ENCODE results near the gene TBL3. TPM values are rescaled to one million over a fixed set of nuclear protein-coding genes. Genes with fewer than 3 reads are reported as not detected.

Gene TBL3
- total and polyA plus RNA-seq, 2 of the 8 experiments (the other 6 are each of a cell fraction or from before 2014, with no cell fraction given): 65.8 to 137 TPM

DNA sequence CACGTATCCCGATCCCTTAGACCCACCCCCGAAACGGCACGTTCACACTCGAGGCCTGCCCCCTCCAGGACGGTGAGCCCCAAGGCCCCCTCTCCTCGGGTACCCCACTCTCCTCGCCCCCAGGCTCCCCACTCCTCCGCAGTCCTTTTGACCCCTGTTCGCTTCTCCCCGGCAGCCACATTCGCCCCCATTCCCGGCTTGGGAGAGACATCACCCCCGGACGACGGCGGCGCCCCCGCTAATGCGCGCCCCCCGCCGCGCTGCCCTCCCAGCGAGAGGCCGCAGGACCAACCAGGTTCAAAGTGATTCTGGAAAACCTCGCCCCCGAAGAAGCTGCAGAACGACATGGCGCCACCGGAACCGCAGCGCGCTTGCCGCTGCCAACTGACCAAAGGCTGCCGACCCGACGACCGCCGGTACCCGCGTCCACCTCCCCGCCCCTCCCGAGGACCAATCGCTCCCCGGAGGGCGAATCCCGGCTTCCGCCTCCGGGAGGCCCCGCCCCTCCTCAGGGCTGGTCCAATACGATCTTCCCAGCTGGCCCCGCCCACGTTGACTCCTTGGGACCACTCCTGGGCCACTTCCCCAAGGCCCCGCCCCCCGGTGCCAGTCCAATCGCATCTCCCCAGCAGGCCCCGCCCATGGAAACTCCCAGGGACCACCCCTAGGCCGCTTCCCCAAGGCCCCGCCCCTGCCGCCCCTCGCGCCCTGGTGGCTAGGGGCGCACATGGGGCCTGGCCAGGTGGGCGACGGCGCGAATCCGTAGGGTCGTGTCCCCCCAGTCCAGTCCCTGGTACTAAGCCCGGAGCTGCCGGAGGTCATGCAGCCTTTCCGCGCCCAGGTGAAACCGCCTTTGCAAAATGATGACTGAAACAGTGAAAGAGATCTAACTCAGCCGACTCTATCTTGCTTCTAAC lies 28.8 kb upstream of the TBL3 start, which contains the start of gene MSRB1:
Gene MSRB1 (minus strand): TSS at position 390 of the 917 bp plus-strand sequence. CDS start 43 bp downstream, at position 347.
- H2BK12ac ChIP-seq (ENCODE audit: low read depth, low read length): no peak within 1 kb of the TSS
- no peak within 1 kb of the TSS for H2BK20ac ChIP-seq (ENCODE audit: low read length)
- POLR2A ChIA-PET (ENCODE audit: partially characterized antibody): interaction anchor here (0.9 to 11.7 kb wide), 10 partner anchors 9 to 148 kb away, joined by 3 to 336 read pairs (median 4); partner anchors contain the start of genes FAHD1, HAGH, NDUFB10 and RNF151
- H3K18ac ChIP-seq (ENCODE audit: extremely low read depth, low read length): peak within 1 kb of the TSS; percentile 83
- H2BK120ac ChIP-seq (replicated peaks; ENCODE audit: low read depth, low read length): no peak within 1 kb of the TSS
- peaks cover 0 to 5% of the 10 kb centered on the region in 2 experiments for H4K20me1 ChIP-seq (replicated peaks in 1 of 2; ENCODE audit: control insufficient read depth in 1 of 2, insufficient read depth in 2 of 2, low read length in 2 of 2)
- H3K79me2 ChIP-seq (ENCODE audit: control insufficient read depth in 1 of 2, insufficient read depth in 2 of 2, low read length in 2 of 2): no peaks in the 10 kb centered on the region
- peaks cover 0 to 2% (median 0%) of the 10 kb centered on the region in 4 experiments; a peak in 1 of 7 replicates for H3K27me3 ChIP-seq (replicated peaks in 1 of 4; ENCODE audit: control insufficient read depth in 3 of 4, extremely low read depth in 1 of 4, insufficient read depth in 3 of 4, low read length in 3 of 4)
- no peak within 1 kb of the TSS for H2AFZ ChIP-seq (ENCODE audit: low read length)
- peak within 1 kb of the TSS; percentile 16 for H4K5ac ChIP-seq (ENCODE audit: insufficient read length, low read depth, low read length)
- WGBS, 2 experiments (ENCODE audit: extremely low coverage in 1 of 2, insufficient coverage in 1 of 2, insufficient read length in 1 of 2, insufficient replicate concordance in 2 of 2, low coverage in 1 of 2, low lambda C conversion rate in 2 of 2, missing lambda C conversion rate in 1 of 2): 4% methylated on average over 29 of the region's 77 CpGs; no CpG with 5 or more reads in 1 of the 2 experiments
- H2BK15ac ChIP-seq (ENCODE audit: low read length): 0 out of 2 replicates have a peak within 1 kb of the TSS, but pooled peaks have one; percentile 29
- peak within 1 kb of the TSS; percentile 91 for H4K91ac ChIP-seq (replicated peaks; ENCODE audit: insufficient read length, low read length)
- peak within 1 kb of the TSS; percentile 40; the same call in 1 of the 2 replicates for H2BK5ac ChIP-seq (ENCODE audit: low read depth, low read length)
- H3K4me1 ChIP-seq (replicated peaks in 1 of 4; ENCODE audit: control insufficient read depth in 3 of 4, insufficient read depth in 4 of 4, low read length in 3 of 4): peaks cover 0 to 11% (median 6%) of the 10 kb centered on the region in 4 experiments; a peak in 5 of 7 replicates
- H3K4me3 ChIP-seq (ENCODE audit: extremely low read depth in 1 of 4, insufficient read depth in 2 of 4, low read depth in 3 of 4, low read length in 4 of 4): peak within 1 kb of the TSS; percentile 55 to 87 (median 66)
- no peak within 1 kb of the TSS for H2AK5ac ChIP-seq (ENCODE audit: low read depth, low read length)
- H3K9ac ChIP-seq (replicated peaks in 1 of 4; ENCODE audit: extremely low read depth in 1 of 4, low read depth in 3 of 4, low read length in 3 of 4): peak within 1 kb of the TSS in 3 of 4 experiments; percentile 7 to 51 (median 42); a peak in 4 of 7 replicates
- H3K14ac ChIP-seq (ENCODE audit: insufficient read length): no peak within 1 kb of the TSS
- no peak within 1 kb of the TSS for H3K23ac ChIP-seq (ENCODE audit: insufficient read length)
- no peaks in the 10 kb centered on the region for H3K9me3 ChIP-seq (ENCODE audit: insufficient read depth in 2 of 2, low read depth in 1 of 2, low read length in 1 of 2)
- no peak within 1 kb of the TSS for H3K27ac ChIP-seq (ENCODE audit: low read depth, low read length)
- FAIRE-seq (peak; percentile 24), DNase-seq (ENCODE audit: low read depth in 1 of 2, low spot score in 2 of 2) (peak; percentile 96 to 100)
- H3K36me3 ChIP-seq (ENCODE audit: control insufficient read depth in 2 of 4, insufficient read depth in 4 of 4, low read length in 3 of 4): peaks cover 4 to 10% (median 7%) of the 10 kb centered on the region in 4 experiments; a peak in 5 of 8 replicates
- H3K56ac ChIP-seq (replicated peaks; ENCODE audit: insufficient read length, low read depth, low read length): no peak within 1 kb of the TSS
- no peaks in the 10 kb centered on the region for H3K79me1 ChIP-seq (ENCODE audit: low read depth, low read length)
- peaks cover 6% of the 10 kb centered on the region; the same call in 1 of the 2 replicates for H3K23me2 ChIP-seq (ENCODE audit: low read depth, low read length)
- peak within 1 kb of the TSS; percentile 71 to 89 for H3K4me2 ChIP-seq (ENCODE audit: insufficient read depth in 1 of 2, low read depth in 2 of 2, low read length in 2 of 2)
- CTCF ChIA-PET (ENCODE audit: partially characterized antibody): interaction anchor here (0.7 to 6.3 kb wide), 5 partner anchors 10 to 79 kb away, joined by 3 to 62 read pairs (median 4); partner anchors contain the start of gene RPL3L
- no peak within 1 kb of the TSS for H3K4ac ChIP-seq (replicated peaks; ENCODE audit: insufficient read length, low read depth, low read length)
- peak within 1 kb of the TSS; percentile 21 for H4K8ac ChIP-seq (ENCODE audit: extremely low read depth, insufficient read depth, low read length)
- no peak for TF ChIP-seq CEBPB (IDR thresholded peaks at IDR 0.05; ENCODE audit: low read depth, low read length)
- TF ChIP-seq CHD1 (IDR thresholded peaks at IDR 0.05; ENCODE audit: low read depth, low read length): no peak
- peak in 1 of 2 experiments; percentile 80; a peak in 2 of 3 replicates for TF ChIP-seq POLR2A (IDR thresholded peaks at IDR 0.05; ENCODE audit: control extremely low read depth in 1 of 2, low read depth in 2 of 2, low read length in 2 of 2)
- no peak for TF ChIP-seq BRCA1 (IDR thresholded peaks at IDR 0.05; ENCODE audit: low read depth, low read length)
- no peak for TF ChIP-seq ZNF274 (IDR thresholded peaks at IDR 0.05; ENCODE audit: borderline replicate concordance, extremely low read depth, low read length)
- TF ChIP-seq, protein P1, sequence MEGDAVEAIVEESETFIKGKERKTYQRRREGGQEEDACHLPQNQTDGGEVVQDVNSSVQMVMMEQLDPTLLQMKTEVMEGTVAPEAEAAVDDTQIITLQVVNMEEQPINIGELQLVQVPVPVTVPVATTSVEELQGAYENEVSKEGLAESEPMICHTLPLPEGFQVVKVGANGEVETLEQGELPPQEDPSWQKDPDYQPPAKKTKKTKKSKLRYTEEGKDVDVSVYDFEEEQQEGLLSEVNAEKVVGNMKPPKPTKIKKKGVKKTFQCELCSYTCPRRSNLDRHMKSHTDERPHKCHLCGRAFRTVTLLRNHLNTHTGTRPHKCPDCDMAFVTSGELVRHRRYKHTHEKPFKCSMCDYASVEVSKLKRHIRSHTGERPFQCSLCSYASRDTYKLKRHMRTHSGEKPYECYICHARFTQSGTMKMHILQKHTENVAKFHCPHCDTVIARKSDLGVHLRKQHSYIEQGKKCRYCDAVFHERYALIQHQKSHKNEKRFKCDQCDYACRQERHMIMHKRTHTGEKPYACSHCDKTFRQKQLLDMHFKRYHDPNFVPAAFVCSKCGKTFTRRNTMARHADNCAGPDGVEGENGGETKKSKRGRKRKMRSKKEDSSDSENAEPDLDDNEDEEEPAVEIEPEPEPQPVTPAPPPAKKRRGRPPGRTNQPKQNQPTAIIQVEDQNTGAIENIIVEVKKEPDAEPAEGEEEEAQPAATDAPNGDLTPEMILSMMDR (IDR thresholded peaks at IDR 0.05; ENCODE audit: control extremely low read depth in 1 of 3, insufficient read depth in 1 of 3, low read depth in 1 of 3, low read length in 3 of 3): no peak; a peak in 1 of 4 replicates
- TF ChIP-seq NANOG (IDR thresholded peaks at IDR 0.05; ENCODE audit: insufficient read depth, low read depth, low read length, poor library complexity, severe bottlenecking): no peak
- TF ChIP-seq GTF2F1 (IDR thresholded peaks at IDR 0.05; ENCODE audit: borderline replicate concordance, low read depth, low read length): no peak

Measured in H1 (cell line).